ENCODE data around the gene MCM5. TPM values are rescaled to one million over a fixed set of nuclear protein-coding genes. Genes with fewer than 3 reads are reported as not detected.

MCM5 gene
- total RNA-seq, 3 donors from 2014 or later (not counting 1 experiment from before 2014, with no cell fraction given) = 59.3 to 73.8 (median 61.5) TPM

DNA sequence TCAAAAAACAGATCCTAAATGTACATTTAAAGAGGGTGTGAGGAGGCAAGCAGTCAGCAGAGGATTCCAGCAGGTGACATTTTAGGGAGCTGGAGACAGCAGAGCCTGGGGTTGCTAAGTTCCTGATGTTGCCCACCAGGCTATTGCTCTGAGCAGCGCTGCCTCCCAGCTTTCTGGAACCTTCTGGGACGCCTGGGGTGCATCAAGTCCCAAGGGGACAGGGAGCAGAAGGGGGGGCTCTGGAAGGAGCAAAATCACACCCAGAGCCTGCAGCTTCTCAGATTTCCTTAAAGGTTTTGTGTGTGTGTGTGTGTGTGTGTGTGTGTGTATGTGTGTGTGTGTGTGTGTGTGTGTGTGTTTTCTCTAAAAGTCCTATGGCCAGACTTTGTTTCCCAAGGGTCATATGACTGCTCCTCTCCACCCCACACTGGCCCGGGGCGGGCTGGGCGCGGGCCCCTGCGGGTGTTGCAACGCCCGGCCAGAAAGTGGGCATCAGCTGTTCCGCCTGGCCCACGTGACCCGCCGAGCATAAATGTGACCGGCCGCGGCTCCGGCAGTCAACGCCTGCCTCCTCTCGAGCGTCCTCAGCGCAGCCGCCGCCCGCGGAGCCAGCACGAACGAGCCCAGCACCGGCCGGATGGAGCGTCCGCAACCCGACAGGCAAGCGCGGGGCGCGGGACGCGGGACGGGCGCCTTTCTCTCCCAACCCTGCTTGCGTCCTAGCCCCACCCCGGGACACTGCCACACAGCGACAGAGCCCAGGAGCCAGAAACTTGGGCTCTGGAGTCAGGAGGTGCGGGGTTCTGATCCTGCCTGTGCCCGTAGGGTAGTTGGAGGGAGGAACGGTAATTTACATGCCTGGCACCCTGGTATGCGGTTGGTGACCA, 19.2 kb upstream of the MCM5 start, which contains the start of gene HMOX1:
TSS of gene HMOX1 (plus strand) at position 560 of the 887 bp plus-strand sequence. CDS start at position 638, 78 bp downstream.
- Mint-ChIP-seq H3K9me3 (no peaks in the 10 kb centered on the region), H3K27ac (peak within 1 kb of the TSS; percentile 70 to 74), H3K27me3 (ENCODE audit: low read depth in 2 of 2) (no peaks in the 10 kb centered on the region), H3K4me3 (peak within 1 kb of the TSS; percentile 86), H3K36me3 (no peaks in the 10 kb centered on the region), H3K4me1 (peaks cover 25 to 34% of the 10 kb centered on the region in 2 donors)
- peaks cover 34% of the 10 kb centered on the region for H3K4me1 ChIP-seq (ENCODE audit: control insufficient read depth, insufficient read depth, low read length)
- no peaks in the 10 kb centered on the region for H3K9me3 ChIP-seq (ENCODE audit: control insufficient read depth, insufficient read depth, low read length)
- TF ChIP-seq, protein P1, sequence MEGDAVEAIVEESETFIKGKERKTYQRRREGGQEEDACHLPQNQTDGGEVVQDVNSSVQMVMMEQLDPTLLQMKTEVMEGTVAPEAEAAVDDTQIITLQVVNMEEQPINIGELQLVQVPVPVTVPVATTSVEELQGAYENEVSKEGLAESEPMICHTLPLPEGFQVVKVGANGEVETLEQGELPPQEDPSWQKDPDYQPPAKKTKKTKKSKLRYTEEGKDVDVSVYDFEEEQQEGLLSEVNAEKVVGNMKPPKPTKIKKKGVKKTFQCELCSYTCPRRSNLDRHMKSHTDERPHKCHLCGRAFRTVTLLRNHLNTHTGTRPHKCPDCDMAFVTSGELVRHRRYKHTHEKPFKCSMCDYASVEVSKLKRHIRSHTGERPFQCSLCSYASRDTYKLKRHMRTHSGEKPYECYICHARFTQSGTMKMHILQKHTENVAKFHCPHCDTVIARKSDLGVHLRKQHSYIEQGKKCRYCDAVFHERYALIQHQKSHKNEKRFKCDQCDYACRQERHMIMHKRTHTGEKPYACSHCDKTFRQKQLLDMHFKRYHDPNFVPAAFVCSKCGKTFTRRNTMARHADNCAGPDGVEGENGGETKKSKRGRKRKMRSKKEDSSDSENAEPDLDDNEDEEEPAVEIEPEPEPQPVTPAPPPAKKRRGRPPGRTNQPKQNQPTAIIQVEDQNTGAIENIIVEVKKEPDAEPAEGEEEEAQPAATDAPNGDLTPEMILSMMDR (IDR thresholded peaks at IDR 0.05) = no peak
- intact Hi-C loops (cut with micrococcal nuclease) = loop anchor here (10.0 kb wide), 1 partner anchor 76 kb away; no protein-coding TSS in a partner anchor
- peak within 1 kb of the TSS; percentile 5 for H3K27ac ChIP-seq (ENCODE audit: low read length)
- 5% methylated on average over 47 of the region's 47 CpGs for WGBS (ENCODE audit: insufficient coverage)
- DNase-seq = peak; percentile 64 to 70
- peak; percentile 90 to 95 (median 91) for ATAC-seq
- no peaks in the 10 kb centered on the region for H3K36me3 ChIP-seq (ENCODE audit: control insufficient read depth, insufficient read depth, low read length)
- H3K4me3 ChIP-seq (ENCODE audit: low read length) = peak within 1 kb of the TSS; percentile 31
- no peaks in the 10 kb centered on the region for H3K27me3 ChIP-seq (ENCODE audit: control insufficient read depth, insufficient read depth, low read length)

DNA sequence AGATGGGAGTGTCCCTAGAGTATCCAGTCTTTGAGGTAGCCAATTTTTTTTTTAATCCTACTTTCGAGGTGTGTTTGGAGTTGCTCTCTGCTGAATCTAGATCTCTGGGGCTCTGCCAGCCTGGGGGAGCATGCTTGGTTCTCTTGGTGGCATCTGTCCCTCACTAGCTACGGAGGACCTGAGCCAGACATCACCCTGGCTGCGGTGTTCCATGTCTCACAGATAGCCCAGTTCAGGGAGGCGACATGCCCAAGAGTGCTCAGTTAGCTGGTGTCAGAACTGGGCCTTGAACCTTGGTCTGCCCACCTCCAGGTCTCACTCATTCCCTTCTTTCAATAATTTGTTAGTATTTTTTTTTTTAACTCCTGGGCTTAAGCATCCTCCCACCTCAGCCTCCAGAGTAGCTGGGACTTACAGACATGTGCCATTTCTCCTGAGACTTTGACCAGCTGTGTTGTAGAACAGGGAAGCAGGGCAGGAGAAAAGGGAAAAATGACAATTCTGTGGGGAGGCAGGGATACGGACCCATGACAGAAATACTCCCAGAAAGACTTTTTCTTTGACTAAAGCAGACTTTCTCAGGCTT, 18.4 kb upstream of the MCM5 start:
- peak overlapping the region; percentile 5 for H3K27ac ChIP-seq (ENCODE audit: low read length)
- DNase-seq = no peak
- Mint-ChIP-seq H3K36me3 (no peaks in the 10 kb centered on the region), H3K4me1 (peaks cover 25 to 34% of the 10 kb centered on the region in 2 donors), H3K27me3 (ENCODE audit: low read depth in 2 of 2) (no peaks in the 10 kb centered on the region), H3K27ac (peak overlapping the region; percentile 70 to 74), H3K9me3 (no peaks in the 10 kb centered on the region), H3K4me3 (peak overlapping the region; percentile 86)
- no peaks in the 10 kb centered on the region for H3K9me3 ChIP-seq (ENCODE audit: control insufficient read depth, insufficient read depth, low read length)
- intact Hi-C loops (cut with micrococcal nuclease) = loop anchor here (10.0 kb wide), 1 partner anchor 77 kb away; no protein-coding TSS in a partner anchor
- no peak for ATAC-seq
- TF ChIP-seq, protein P1 (IDR thresholded peaks at IDR 0.05) = no peak
- no peaks in the 10 kb centered on the region for H3K36me3 ChIP-seq (ENCODE audit: control insufficient read depth, insufficient read depth, low read length)
- WGBS (ENCODE audit: insufficient coverage) = 86% methylated on average over 5 of the region's 5 CpGs
- peaks cover 31% of the 10 kb centered on the region for H3K4me1 ChIP-seq (ENCODE audit: control insufficient read depth, insufficient read depth, low read length)
- H3K4me3 ChIP-seq (ENCODE audit: low read length) = peak overlapping the region; percentile 31
- H3K27me3 ChIP-seq (ENCODE audit: control insufficient read depth, insufficient read depth, low read length) = no peaks in the 10 kb centered on the region

DNA sequence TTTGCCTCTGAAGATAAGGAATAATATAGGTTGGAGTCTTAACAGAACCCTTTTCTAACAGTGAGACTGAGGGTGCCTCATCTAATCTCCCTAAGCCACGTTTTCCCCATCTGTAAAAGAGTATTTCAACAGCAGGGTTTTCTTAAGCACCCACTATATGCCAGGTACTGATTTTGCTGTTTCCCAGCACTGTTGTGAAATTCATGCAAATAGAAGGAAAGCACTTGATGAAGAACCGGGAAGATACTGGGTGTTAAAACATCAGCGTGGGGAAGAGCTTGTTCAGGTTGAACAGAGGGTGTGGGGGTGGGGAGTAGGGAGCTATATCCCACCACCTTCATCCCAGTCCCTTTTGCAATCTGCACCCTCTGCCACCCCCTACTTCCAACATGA, 16.3 kb upstream of the MCM5 start:
- TF ChIP-seq, protein P1 (IDR thresholded peaks at IDR 0.05) = no peak
- no peaks in the 10 kb centered on the region for H3K36me3 ChIP-seq (ENCODE audit: control insufficient read depth, insufficient read depth, low read length)
- no peaks in the 10 kb centered on the region for H3K27me3 ChIP-seq (ENCODE audit: control insufficient read depth, insufficient read depth, low read length)
- no peak overlapping the region for H3K27ac ChIP-seq (ENCODE audit: low read length)
- H3K27me3 Mint-ChIP-seq (ENCODE audit: low read depth in 2 of 2) = no peaks in the 10 kb centered on the region
- no peak overlapping the region for H3K4me3 ChIP-seq (ENCODE audit: low read length)
- no peak overlapping the region for H3K27ac Mint-ChIP-seq
- peaks cover 14 to 22% of the 10 kb centered on the region in 2 donors for H3K4me1 Mint-ChIP-seq
- 93% methylated on average over 2 of the region's 3 CpGs for WGBS (ENCODE audit: insufficient coverage)
- intact Hi-C loops (cut with micrococcal nuclease) = loop anchor here (10.0 kb wide), 1 partner anchor 79 kb away; no protein-coding TSS in a partner anchor
- H3K4me1 ChIP-seq (ENCODE audit: control insufficient read depth, insufficient read depth, low read length) = peaks cover 16% of the 10 kb centered on the region
- DNase-seq (no peak), ATAC-seq (no peak)
- H3K9me3 Mint-ChIP-seq = no peaks in the 10 kb centered on the region
- no peak overlapping the region for H3K4me3 Mint-ChIP-seq
- H3K36me3 Mint-ChIP-seq = no peaks in the 10 kb centered on the region
- no peaks in the 10 kb centered on the region for H3K9me3 ChIP-seq (ENCODE audit: control insufficient read depth, insufficient read depth, low read length)
